ENCODE results near the gene MCC. TPM values are rescaled to one million over a fixed set of nuclear protein-coding genes. Genes with fewer than 3 reads are reported as not detected.

MCC gene
- total RNA-seq, 2 donors from 2014 or later, result 4.3 TPM

GRCh38 chr5:113245427-113246225, 242.6 kb downstream of the MCC start:
- no peak overlapping the region for H3K4me3 Mint-ChIP-seq

GRCh38 chr5:113244966-113245365, 243.3 kb downstream of the MCC start:
- Mint-ChIP-seq H3K27me3 (peaks cover 14% of the 10 kb centered on the region), H3K27ac (no peak overlapping the region), H3K36me3 (ENCODE audit: low read depth) (no peaks in the 10 kb centered on the region), H3K4me3 (no peak overlapping the region), H3K4me1 (peaks cover 4% of the 10 kb centered on the region), H3K9me3 (no peaks in the 10 kb centered on the region)
- ATAC-seq (replicated peaks), result no peak

More at GRCh38 chr5:113245427-113246225, 242.6 kb downstream of the MCC start:
- Mint-ChIP-seq H3K27me3 (peaks cover 14% of the 10 kb centered on the region), H3K27ac (no peak overlapping the region), H3K4me1 (peaks cover 4% of the 10 kb centered on the region), H3K36me3 (ENCODE audit: low read depth) (no peaks in the 10 kb centered on the region), H3K9me3 (no peaks in the 10 kb centered on the region)
- ATAC-seq (replicated peaks), result peak; percentile 31

- Mint-ChIP-seq H3K4me1 (peaks cover 4% of the 10 kb centered on the region), H3K27me3 (peaks cover 11% of the 10 kb centered on the region), H3K4me3 (no peak overlapping the region), H3K36me3 (ENCODE audit: low read depth) (no peaks in the 10 kb centered on the region), H3K9me3 (no peaks in the 10 kb centered on the region), H3K27ac (no peak overlapping the region)
- ATAC-seq (replicated peaks), result peak; percentile 48
These were observed 244.9 kb downstream of the MCC start for GRCh38 chr5:113243349-113243664.

- H3K36me3 Mint-ChIP-seq (ENCODE audit: low read depth), result no peaks in the 10 kb centered on the region
These were observed 245.5 kb downstream of the MCC start for GRCh38 chr5:113242481-113243348.

GRCh38 chr5:113240951-113241726, 247.1 kb downstream of the MCC start:
- ATAC-seq (replicated peaks), result no peak
- Mint-ChIP-seq H3K27ac (no peak overlapping the region), H3K4me3 (no peak overlapping the region), H3K4me1 (peaks cover 4% of the 10 kb centered on the region), H3K36me3 (ENCODE audit: low read depth) (no peaks in the 10 kb centered on the region), H3K27me3 (peaks cover 7% of the 10 kb centered on the region), H3K9me3 (no peaks in the 10 kb centered on the region)

More at GRCh38 chr5:113242481-113243348, 245.5 kb downstream of the MCC start:
- H3K4me3 Mint-ChIP-seq, result no peak overlapping the region
- H3K4me1 Mint-ChIP-seq, result peaks cover 4% of the 10 kb centered on the region
- no peak overlapping the region for H3K27ac Mint-ChIP-seq
- H3K27me3 Mint-ChIP-seq, result peaks cover 9% of the 10 kb centered on the region
- no peaks in the 10 kb centered on the region for H3K9me3 Mint-ChIP-seq
- peak; percentile 28 for ATAC-seq (replicated peaks)

GRCh38 chr5:113240032-113240431, 248.2 kb downstream of the MCC start:
- Mint-ChIP-seq H3K36me3 (ENCODE audit: low read depth) (no peaks in the 10 kb centered on the region), H3K4me1 (no peaks in the 10 kb centered on the region), H3K27me3 (peaks cover 7% of the 10 kb centered on the region), H3K27ac (no peak overlapping the region), H3K9me3 (no peaks in the 10 kb centered on the region), H3K4me3 (no peak overlapping the region)
- no peak for ATAC-seq (replicated peaks)

- no peaks in the 10 kb centered on the region for H3K9me3 Mint-ChIP-seq
- ATAC-seq (replicated peaks), result no peak
- no peaks in the 10 kb centered on the region for H3K4me1 Mint-ChIP-seq
- H3K4me3 Mint-ChIP-seq, result no peak overlapping the region
- H3K27ac Mint-ChIP-seq, result no peak overlapping the region
- peaks cover 4% of the 10 kb centered on the region for H3K27me3 Mint-ChIP-seq
- no peaks in the 10 kb centered on the region for H3K36me3 Mint-ChIP-seq (ENCODE audit: low read depth)
These were observed 250.4 kb downstream of the MCC start for GRCh38 chr5:113237893-113238292.

GRCh38 chr5:113236536-113237288, 251.5 kb downstream of the MCC start:
- Mint-ChIP-seq H3K27ac (no peak overlapping the region), H3K4me3 (no peak overlapping the region)

GRCh38 chr5:113235884-113236283, 252.4 kb downstream of the MCC start:
- ATAC-seq (replicated peaks), result no peak
- Mint-ChIP-seq H3K27ac (no peak overlapping the region), H3K9me3 (no peaks in the 10 kb centered on the region), H3K27me3 (peaks cover 4% of the 10 kb centered on the region), H3K36me3 (ENCODE audit: low read depth) (no peaks in the 10 kb centered on the region), H3K4me1 (no peaks in the 10 kb centered on the region), H3K4me3 (no peak overlapping the region)

More at GRCh38 chr5:113236536-113237288, 251.5 kb downstream of the MCC start:
- H3K27me3 Mint-ChIP-seq, result peaks cover 4% of the 10 kb centered on the region
- no peaks in the 10 kb centered on the region for H3K9me3 Mint-ChIP-seq
- no peaks in the 10 kb centered on the region for H3K36me3 Mint-ChIP-seq (ENCODE audit: low read depth)
- ATAC-seq (replicated peaks), result no peak
- no peaks in the 10 kb centered on the region for H3K4me1 Mint-ChIP-seq

- peaks cover 4% of the 10 kb centered on the region for H3K27me3 Mint-ChIP-seq
- ATAC-seq (replicated peaks), result no peak
- H3K4me1 Mint-ChIP-seq, result no peaks in the 10 kb centered on the region
- no peak overlapping the region for H3K4me3 Mint-ChIP-seq
- no peaks in the 10 kb centered on the region for H3K9me3 Mint-ChIP-seq
- H3K27ac Mint-ChIP-seq, result no peak overlapping the region
- no peaks in the 10 kb centered on the region for H3K36me3 Mint-ChIP-seq (ENCODE audit: low read depth)
These were observed 253.7 kb downstream of the MCC start for GRCh38 chr5:113234546-113234945.

- no peaks in the 10 kb centered on the region for H3K36me3 Mint-ChIP-seq (ENCODE audit: low read depth)
- H3K27ac Mint-ChIP-seq, result no peak overlapping the region
- no peak overlapping the region for H3K4me3 Mint-ChIP-seq
- H3K4me1 Mint-ChIP-seq, result no peaks in the 10 kb centered on the region
- ATAC-seq (replicated peaks), result no peak
- no peaks in the 10 kb centered on the region for H3K9me3 Mint-ChIP-seq
- peaks cover 4% of the 10 kb centered on the region for H3K27me3 Mint-ChIP-seq
These were observed 254.6 kb downstream of the MCC start for GRCh38 chr5:113233606-113234005.

GRCh38 chr5:113232667-113233066, 255.6 kb downstream of the MCC start:
- H3K36me3 Mint-ChIP-seq (ENCODE audit: low read depth), result no peaks in the 10 kb centered on the region
- H3K27ac Mint-ChIP-seq, result no peak overlapping the region
- no peaks in the 10 kb centered on the region for H3K9me3 Mint-ChIP-seq
- H3K4me3 Mint-ChIP-seq, result no peak overlapping the region
- H3K4me1 Mint-ChIP-seq, result no peaks in the 10 kb centered on the region
- H3K27me3 Mint-ChIP-seq, result peaks cover 4% of the 10 kb centered on the region
- ATAC-seq (replicated peaks), result no peak

GRCh38 chr5:113232221-113232620, 256.0 kb downstream of the MCC start:
- ATAC-seq (replicated peaks), result no peak

GRCh38 chr5:113231653-113232000, 256.6 kb downstream of the MCC start:
- Mint-ChIP-seq H3K4me3 (no peak overlapping the region), H3K9me3 (no peaks in the 10 kb centered on the region), H3K27me3 (peaks cover 3% of the 10 kb centered on the region), H3K36me3 (ENCODE audit: low read depth) (no peaks in the 10 kb centered on the region), H3K4me1 (no peaks in the 10 kb centered on the region), H3K27ac (no peak overlapping the region)
- ATAC-seq (replicated peaks), result no peak

More at GRCh38 chr5:113232221-113232620, 256.0 kb downstream of the MCC start:
- no peaks in the 10 kb centered on the region for H3K9me3 Mint-ChIP-seq
- no peak overlapping the region for H3K27ac Mint-ChIP-seq
- no peaks in the 10 kb centered on the region for H3K36me3 Mint-ChIP-seq (ENCODE audit: low read depth)
- H3K4me3 Mint-ChIP-seq, result no peak overlapping the region
- H3K27me3 Mint-ChIP-seq, result peaks cover 4% of the 10 kb centered on the region
- no peaks in the 10 kb centered on the region for H3K4me1 Mint-ChIP-seq
